GM18951 (cell line): Measurements from ENCODE around the gene CFAP46.
"Not testable (repeated sequence)": the region's sequence is repeated elsewhere in the genome, so short reads cannot be mapped to it uniquely, and the experiment has no call there.

Experiments used
- POLR2A ChIP-seq: IDR thresholded peaks from 4 replicates; pipeline ENCODE4 v1.6.1; 2011; ENCODE audit warnings: mild to moderate bottlenecking; ENCODE audit not compliant: insufficient read length, insufficient read depth; ENCODE audit errors: extremely low read depth
- in situ Hi-C: fragments of 300-500 bp; cut with MboI; formaldehyde crosslinking; loops from one replicate; pipeline ENCODE4 v1.12.0; 2022; ENCODE audit warnings: low sequenced_read_pairs, mixed read lengths, inconsistent platforms; ENCODE audit not compliant: unreplicated experiment

CFAP46 gene

GRCh38 chr10:132827861-132828539, 114.4 kb downstream of the CFAP46 start:
- in situ Hi-C loops, result no loop called here
- no peak for TF ChIP-seq POLR2A

DNA sequence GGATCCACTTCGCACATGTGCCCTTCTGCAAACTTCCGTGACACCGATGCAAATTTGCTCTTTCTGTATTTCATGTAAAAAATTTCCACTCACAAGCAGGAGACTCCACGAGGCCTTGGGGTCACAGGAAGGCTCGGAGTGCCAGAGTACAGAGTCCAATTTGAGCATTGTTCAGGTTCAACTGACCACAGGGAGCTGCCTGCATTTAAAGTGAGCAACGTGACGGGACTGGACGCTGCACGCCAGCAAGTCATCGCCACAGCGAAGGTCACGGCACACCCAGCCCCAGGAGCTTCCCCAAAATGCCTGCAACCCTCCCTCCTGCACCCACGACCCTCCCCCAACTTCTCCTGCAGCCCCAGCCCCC, 115.0 kb downstream of the CFAP46 start:
- TF ChIP-seq POLR2A, result no peak
- in situ Hi-C loops, result no loop called here

DNA sequence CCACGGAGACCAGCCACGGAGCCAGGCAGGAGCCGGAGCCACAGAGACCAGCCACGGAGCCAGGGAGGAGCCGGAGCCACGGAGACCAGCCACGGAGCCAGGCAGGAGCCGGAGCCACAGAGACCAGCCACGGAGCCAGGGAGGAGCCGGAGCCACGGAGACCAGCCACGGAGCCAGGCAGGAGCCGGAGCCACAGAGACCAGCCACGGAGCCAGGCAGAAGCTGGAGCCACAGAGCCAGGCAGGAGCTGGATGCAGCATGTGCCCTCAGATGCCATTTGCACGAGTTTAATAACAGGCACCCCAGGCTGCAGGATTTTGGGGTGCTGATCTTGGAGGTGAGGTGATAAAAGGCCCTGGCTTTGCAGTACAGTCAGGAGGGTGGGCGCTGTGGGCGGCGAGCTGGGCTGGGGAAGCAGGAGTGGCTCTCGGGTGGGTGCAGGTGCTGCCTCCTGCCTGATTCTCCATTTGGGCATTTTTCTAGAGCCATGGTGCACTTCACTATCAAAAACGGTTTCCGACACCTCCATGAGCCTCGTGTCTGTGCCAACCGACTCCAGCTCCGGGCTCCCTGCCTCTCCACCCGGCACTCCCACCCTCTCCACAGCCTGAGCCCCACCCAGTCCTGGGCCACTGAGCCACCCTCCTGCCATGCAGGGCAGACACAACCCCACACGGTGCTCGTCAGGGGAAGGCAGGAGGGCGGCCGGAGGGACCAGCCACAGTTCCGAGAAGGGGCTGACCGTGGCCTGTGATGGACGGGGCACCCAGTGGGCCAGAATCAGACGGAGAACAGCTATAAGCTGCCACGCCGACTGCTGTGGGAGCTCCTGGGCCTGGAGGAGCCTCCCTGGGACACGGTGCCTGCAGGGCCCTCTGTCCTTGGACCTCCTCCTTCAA, 115.6 kb downstream of the CFAP46 start:
- in situ Hi-C loops, result no loop called here
- TF ChIP-seq POLR2A, result no peak

DNA sequence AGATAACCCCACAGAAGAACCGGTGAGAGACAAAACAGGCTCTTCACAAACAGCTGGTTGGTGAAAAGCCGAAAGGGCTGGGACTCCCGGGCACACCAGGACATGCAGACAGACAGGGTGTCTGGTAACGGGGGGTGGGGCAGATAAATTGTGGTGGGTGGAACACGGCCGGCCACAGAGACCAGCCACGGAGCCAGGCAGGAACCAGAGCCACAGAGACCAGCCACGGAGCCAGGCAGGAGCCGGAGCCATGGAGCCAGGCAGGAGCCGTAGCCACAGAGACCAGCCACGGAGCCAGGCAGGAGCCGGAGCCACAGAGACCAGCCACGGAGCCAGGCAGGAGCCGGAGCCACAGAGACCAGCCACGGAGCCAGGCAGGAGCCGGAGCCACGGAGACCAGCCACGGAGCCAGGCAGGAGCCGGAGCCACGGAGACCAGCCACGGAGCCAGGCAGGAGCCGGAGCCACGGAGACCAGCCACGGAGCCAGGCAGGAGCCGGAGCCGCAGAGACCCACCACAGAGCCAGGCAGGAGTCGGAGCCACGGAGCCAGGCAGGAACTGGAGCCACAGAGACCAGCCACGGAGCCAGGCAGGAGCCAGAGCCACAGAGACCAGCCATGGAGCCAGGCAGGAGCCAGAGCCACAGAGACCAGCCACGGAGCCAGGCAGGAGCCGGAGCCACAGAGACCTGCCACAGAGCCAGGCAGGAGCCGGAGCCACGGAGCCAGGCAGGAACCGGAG, 116.4 kb downstream of the CFAP46 start:
- in situ Hi-C loops, result not testable (repeated sequence)

- no peak for TF ChIP-seq POLR2A
- in situ Hi-C loops, result no loop called here
Measured at GRCh38 chr10:132820056-132820455, 122.3 kb downstream of the CFAP46 start.

GRCh38 chr10:132817701-132818211, 124.6 kb downstream of the CFAP46 start:
- no peak for TF ChIP-seq POLR2A
- in situ Hi-C loops, result no loop called here

DNA sequence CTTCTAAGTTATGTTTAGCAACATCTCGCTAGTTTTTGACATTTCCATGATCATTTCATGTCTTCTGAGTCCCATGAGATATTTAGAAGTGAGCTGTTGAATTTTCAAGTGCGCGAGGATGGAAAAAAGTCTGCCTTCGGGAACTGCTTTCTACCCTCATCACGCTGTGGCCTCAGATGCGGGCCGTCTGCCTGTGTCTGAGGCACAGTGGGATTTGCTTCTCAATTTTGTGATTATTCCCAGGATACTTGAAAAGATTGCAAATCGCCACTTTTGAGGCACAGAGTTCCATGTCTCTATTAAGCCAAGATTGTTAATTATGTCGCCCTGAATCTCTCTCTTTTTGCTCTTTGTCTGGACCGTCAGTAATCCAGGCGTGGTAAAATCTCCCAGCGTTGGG, 125.7 kb downstream of the CFAP46 start:
- TF ChIP-seq POLR2A, result no peak
- in situ Hi-C loops, result no loop called here

DNA sequence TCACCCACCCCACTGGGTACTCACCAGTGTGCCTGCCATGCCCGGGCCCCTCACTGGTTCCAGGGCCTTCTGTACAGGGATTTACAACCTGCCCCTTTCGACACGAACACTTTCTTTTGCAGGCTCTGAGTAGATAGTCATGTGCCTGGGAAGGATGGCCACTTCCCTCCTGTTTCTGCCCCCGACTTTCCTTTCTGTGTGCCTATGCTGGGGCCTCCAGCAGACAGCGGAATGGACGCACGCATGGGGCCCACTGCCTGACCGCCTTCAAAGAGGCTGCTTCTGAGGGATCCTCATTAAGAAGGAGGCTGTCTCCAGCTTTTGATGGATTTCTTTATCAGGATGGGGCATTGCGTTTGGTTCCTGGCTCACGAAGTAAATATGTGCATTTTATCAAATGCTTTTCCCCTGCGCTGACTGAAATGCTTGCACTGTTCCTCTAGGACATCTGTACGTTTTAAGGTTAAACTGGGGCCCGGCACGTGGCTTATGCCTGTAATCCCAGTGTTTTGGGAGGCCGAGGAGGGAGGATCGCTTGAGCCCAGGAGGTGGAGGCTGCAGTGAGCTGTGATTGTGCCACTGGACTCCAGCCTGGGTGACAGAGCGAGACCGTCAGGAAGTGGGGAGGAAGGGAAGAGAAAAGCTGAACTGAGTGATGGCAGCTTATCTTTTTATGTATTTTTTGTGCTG, 127.1 kb downstream of the CFAP46 start:
- TF ChIP-seq POLR2A, result no peak
- in situ Hi-C loops, result no loop called here

- TF ChIP-seq POLR2A, result no peak
- in situ Hi-C loops, result no loop called here
Measured at GRCh38 chr10:132814469-132814856, 127.9 kb downstream of the CFAP46 start.

DNA sequence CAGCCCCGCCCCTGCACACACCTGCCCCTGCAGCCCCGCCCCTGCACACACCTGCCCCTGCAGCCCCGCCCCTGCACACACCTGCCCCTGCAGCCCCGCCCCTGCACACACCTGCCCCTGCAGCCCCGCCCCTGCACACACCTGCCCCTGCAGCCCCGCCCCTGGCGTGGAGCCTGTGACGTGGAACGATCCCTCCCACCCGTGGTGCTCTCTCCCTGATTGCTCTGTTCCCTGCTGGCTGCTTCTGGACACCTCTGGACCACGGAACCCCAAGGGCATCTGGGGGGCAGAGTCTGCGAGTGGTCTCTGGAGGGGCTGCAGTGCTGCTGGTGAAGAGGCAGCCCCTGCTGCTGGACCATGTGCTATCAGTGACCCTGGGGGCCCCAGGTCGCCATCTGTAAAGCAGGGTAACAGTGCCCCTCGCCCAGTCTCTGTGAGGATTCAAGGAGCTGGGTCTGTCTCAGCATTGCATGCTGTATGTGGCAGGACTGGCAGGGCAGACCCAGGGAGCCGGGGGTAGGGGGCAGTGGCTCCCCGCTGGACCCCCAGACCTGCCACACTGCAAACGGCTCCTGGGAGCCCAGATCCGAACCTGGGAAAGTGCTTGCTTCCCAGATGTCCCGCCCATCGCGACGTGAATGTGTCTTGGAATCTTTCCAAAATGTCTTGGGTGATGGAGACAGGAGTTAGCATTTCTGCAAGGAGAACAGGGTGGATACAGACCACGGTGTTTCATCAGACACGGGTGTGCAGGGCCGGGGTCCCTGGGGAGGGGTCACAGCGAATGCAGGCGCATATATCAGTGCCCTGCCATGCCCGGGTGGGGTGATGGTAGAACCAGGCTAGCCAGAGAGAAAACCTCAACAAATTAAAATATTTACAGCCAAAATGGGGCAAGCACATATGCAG, 128.6 kb downstream of the CFAP46 start:
- in situ Hi-C loops, result no loop called here

DNA sequence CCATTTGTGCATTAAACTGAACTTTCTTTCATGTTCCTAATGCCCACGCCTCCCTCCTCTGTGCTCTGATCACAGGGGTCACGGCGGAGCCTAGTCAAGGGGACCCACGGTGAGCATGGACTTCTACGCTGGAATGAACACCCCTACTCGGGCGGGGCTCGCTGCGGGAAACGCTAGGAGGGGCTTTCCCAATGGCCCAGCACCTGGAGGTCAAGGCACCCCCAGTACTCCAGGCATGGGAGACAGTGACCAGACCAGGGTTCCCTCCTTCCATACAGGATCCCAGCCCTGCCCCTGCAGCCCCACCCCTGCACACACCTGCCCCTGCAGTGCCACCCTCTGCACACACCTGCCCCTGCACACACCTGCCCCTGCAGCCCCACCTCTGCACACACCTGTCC, 129.4 kb downstream of the CFAP46 start:
- in situ Hi-C loops, result no loop called here
- no peak for TF ChIP-seq POLR2A

More for the DNA sequence above, 128.6 kb downstream of the CFAP46 start:
- no peak for TF ChIP-seq POLR2A

DNA sequence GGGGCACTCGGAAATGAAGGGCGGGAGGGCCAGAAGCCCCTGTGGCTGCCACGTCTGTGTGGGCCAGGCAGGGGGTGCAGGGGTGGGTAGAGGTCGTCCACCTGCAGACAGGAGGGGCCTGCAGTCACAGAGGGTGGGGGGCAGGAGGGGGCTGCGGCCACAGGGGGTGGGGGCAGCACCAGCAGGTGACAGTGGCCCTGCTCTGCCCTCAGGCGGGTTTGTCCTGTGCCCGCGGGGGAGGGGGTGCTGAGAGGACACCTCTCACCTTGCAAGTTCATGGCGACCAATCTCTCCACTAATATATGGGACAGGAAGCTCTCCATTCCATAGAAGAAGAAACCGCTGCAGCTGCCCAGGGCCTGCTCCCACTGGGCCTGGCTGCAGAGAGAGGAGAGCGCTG, 129.8 kb downstream of the CFAP46 start:
- TF ChIP-seq POLR2A, result no peak
- in situ Hi-C loops, result no loop called here
